HEK293 (cell line): ENCODE results near the gene RGS19.

Source experiments
- FEZF1 ChIP-seq: fragments of 450-650 bp; formaldehyde crosslinking; IDR thresholded peaks from 2 replicates; pipeline ENCODE4 v1.5.1; 2016; ENCODE audit warnings: missing biosample characterization, missing genetic modification characterization
- GFI1B ChIP-seq: fragments of 450-650 bp; formaldehyde crosslinking; IDR thresholded peaks from 2 replicates; pipeline ENCODE4 v1.5.1; 2016; ENCODE audit warnings: missing biosample characterization, missing genetic modification characterization
- HOXA7 ChIP-seq: sonication (generic); formaldehyde crosslinking; IDR thresholded peaks from 2 replicates; pipeline ENCODE4 v1.8.1; 2022; ENCODE audit warnings: missing genetic modification reagents, borderline replicate concordance
- OSR2 ChIP-seq: fragments of 450-650 bp; formaldehyde crosslinking; IDR thresholded peaks from 2 replicates; pipeline ENCODE4 v1.5.1; 2016; ENCODE audit warnings: missing biosample characterization, missing genetic modification characterization
- RBAK ChIP-seq: fragments of 450-650 bp; formaldehyde crosslinking; IDR thresholded peaks from 2 replicates; pipeline ENCODE4 v1.5.1; 2016; ENCODE audit warnings: missing biosample characterization, missing genetic modification characterization
- SP3 ChIP-seq: fragments of 450-650 bp; formaldehyde crosslinking; IDR thresholded peaks from 2 replicates; pipeline ENCODE4 v1.5.1; 2016; ENCODE audit warnings: missing biosample characterization, missing genetic modification characterization
- WT1 ChIP-seq: fragments of 450-650 bp; formaldehyde crosslinking; IDR thresholded peaks from 2 replicates; pipeline ENCODE4 v1.5.1; 2016; ENCODE audit warnings: missing biosample characterization, missing genetic modification characterization
- ZFHX2 ChIP-seq: fragments of 450-650 bp; formaldehyde crosslinking; conservative IDR thresholded peaks from 2 replicates; pipeline ENCODE4 v1.5.1; 2016; ENCODE audit warnings: missing biosample characterization, missing genetic modification characterization
- ZNF10 ChIP-seq: fragments of 450-650 bp; formaldehyde crosslinking; IDR thresholded peaks from 2 replicates; pipeline ENCODE4 v1.5.1; 2017; ENCODE audit warnings: missing biosample characterization, missing genetic modification characterization
- ZNF140 ChIP-seq: fragments of 450-650 bp; formaldehyde crosslinking; IDR thresholded peaks from 2 replicates; pipeline ENCODE4 v1.5.1; 2016; ENCODE audit warnings: missing biosample characterization, missing genetic modification characterization
- ZNF175 ChIP-seq: fragments of 450-650 bp; formaldehyde crosslinking; IDR thresholded peaks from 2 replicates; pipeline ENCODE4 v1.5.1; 2016; ENCODE audit warnings: missing biosample characterization, missing genetic modification characterization
- ZNF292 ChIP-seq: fragments of 450-650 bp; formaldehyde crosslinking; IDR thresholded peaks from 2 replicates; pipeline ENCODE4 v1.5.1; 2016; ENCODE audit warnings: low read depth, missing biosample characterization, missing genetic modification characterization, borderline replicate concordance
- ZNF335 ChIP-seq: fragments of 450-650 bp; formaldehyde crosslinking; conservative IDR thresholded peaks from 2 replicates; pipeline ENCODE4 v1.5.1; 2016; ENCODE audit warnings: missing biosample characterization, missing genetic modification characterization
- ZNF341 ChIP-seq: fragments of 450-650 bp; formaldehyde crosslinking; IDR thresholded peaks from 2 replicates; pipeline ENCODE4; 2016; ENCODE audit warnings: low read depth, missing biosample characterization, missing genetic modification characterization
- ZNF366 ChIP-seq: fragments of 450-650 bp; formaldehyde crosslinking; conservative IDR thresholded peaks from 2 replicates; pipeline ENCODE4 v1.5.1; 2016; ENCODE audit warnings: missing biosample characterization, missing genetic modification characterization
- ZNF48 ChIP-seq: fragments of 450-650 bp; formaldehyde crosslinking; IDR thresholded peaks from 2 replicates; pipeline ENCODE4 v1.5.1; 2016; ENCODE audit warnings: missing biosample characterization, missing genetic modification characterization
- ZNF510 ChIP-seq: fragments of 450-650 bp; formaldehyde crosslinking; IDR thresholded peaks from 2 replicates; pipeline ENCODE4 v1.5.1; 2018; ENCODE audit warnings: mild to moderate bottlenecking, missing genetic modification characterization, missing biosample characterization; ENCODE audit not compliant: insufficient replicate concordance
- ZNF514 ChIP-seq: fragments of 450-650 bp; formaldehyde crosslinking; IDR thresholded peaks from 2 replicates; pipeline ENCODE4 v1.5.1; 2016; ENCODE audit warnings: missing biosample characterization, missing genetic modification characterization
- ZNF561 ChIP-seq: fragments of 450-650 bp; IDR thresholded peaks from 2 replicates; pipeline ENCODE4 v1.5.1; 2018; ENCODE audit warnings: missing biosample characterization, missing genetic modification characterization, borderline replicate concordance
- ZNF623 ChIP-seq: fragments of 450-650 bp; formaldehyde crosslinking; IDR thresholded peaks from 2 replicates; pipeline ENCODE4 v1.5.1; 2016; ENCODE audit warnings: missing biosample characterization, missing genetic modification characterization
- ZNF654 ChIP-seq: fragments of 450-650 bp; formaldehyde crosslinking; IDR thresholded peaks from 2 replicates; pipeline ENCODE4 v1.5.1; 2016; ENCODE audit warnings: low read depth, missing biosample characterization, missing genetic modification characterization
- ZNF768 ChIP-seq: fragments of 450-650 bp; formaldehyde crosslinking; IDR thresholded peaks from 2 replicates; pipeline ENCODE4 v1.5.1; 2018; ENCODE audit warnings: missing biosample characterization, mild to moderate bottlenecking, missing genetic modification characterization
- ZSCAN16 ChIP-seq: fragments of 450-650 bp; formaldehyde crosslinking; IDR thresholded peaks from 2 replicates; pipeline ENCODE4 v1.5.1; 2016; ENCODE audit warnings: missing biosample characterization, missing genetic modification characterization
- TF ChIP-seq, protein P1 (sequence below): fragments of 450-650 bp; formaldehyde crosslinking; IDR thresholded peaks from 2 replicates; pipeline ENCODE4 v1.5.1; 2016; ENCODE audit warnings: missing biosample characterization, missing genetic modification characterization
- TF ChIP-seq, protein P2 (sequence below): fragments of 450-650 bp; formaldehyde crosslinking; optimal IDR thresholded peaks from 2 replicates; pipeline ENCODE3; 2016; ENCODE audit warnings: missing biosample characterization, mild to moderate bottlenecking, missing genetic modification characterization
- TF ChIP-seq, protein P3 (sequence below): fragments of 450-650 bp; formaldehyde crosslinking; IDR thresholded peaks from 2 replicates; pipeline ENCODE4 v1.5.1; 2016; ENCODE audit warnings: missing biosample characterization, missing genetic modification characterization
- TF ChIP-seq, protein P4 (sequence below): fragments of 450-650 bp; formaldehyde crosslinking; IDR thresholded peaks from 2 replicates; pipeline ENCODE4 v1.5.1; 2016; ENCODE audit warnings: missing biosample characterization, missing genetic modification characterization
- TF ChIP-seq, protein P5 (sequence below): fragments of 450-650 bp; formaldehyde crosslinking; IDR thresholded peaks from 2 replicates; pipeline ENCODE4 v1.5.1; 2016; ENCODE audit warnings: missing biosample characterization, missing genetic modification characterization

The RGS19 gene

DNA sequence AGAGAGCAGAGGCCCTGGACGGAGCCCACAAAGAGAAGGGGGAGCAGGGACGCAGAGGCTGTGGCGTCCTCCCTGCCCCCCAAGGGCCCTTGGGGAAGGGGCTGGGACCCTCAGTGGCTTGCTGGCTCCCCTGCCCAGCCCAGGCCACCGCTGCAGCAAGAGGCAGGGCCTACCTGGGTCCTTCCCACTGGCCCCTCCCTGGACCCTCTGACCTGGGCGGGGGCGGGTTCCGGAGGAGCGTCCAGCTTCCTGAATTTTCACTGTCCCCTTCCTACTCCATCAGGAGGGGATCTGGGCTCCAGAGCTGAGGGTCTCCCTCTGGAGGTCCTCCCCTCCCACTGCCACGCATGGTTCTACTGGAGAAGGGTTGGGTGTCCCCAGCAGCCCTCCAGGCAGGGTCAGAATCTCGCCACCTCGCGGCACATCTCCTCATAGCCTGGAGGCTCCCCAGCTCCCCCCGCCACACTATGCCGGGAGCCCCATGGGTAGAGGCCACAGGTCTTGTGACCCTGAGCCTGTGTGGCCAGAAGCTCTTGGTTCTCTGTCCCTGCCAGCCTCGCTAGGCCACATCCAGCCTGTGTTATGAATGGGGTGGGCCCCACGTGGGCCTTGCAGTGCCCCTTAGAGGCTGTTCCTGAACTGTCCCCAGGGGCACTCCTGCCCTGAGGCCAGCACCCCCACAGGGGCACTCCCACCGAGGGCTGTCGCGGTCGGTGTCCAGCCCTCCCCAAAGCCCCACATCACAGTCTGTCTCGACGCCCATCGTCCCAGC is 28.9 kb downstream of the RGS19 start (continued):
- TF ChIP-seq ZNF514 (tag by site-specific recombination) (no peak), ZNF48 (no peak), ZNF768 (tag by site-specific recombination) (no peak), ZNF561 (tag by site-specific recombination) (no peak), ZNF10 (tag by site-specific recombination) (no peak), ZNF335 (peak; percentile 58), ZSCAN16 (no peak), ZNF366 (tag by site-specific recombination) (no peak), RBAK (tag by site-specific recombination) (no peak), ZNF292 (tag by site-specific recombination) (no peak), ZNF623 (no peak), OSR2 (tag by site-specific recombination) (no peak), ZNF341 (tag by site-specific recombination) (peak; percentile 83), WT1 (tag by site-specific recombination) (no peak), ZNF140 (tag by site-specific recombination) (no peak), HOXA7 (no peak), ZNF175 (tag by site-specific recombination) (no peak), GFI1B (tag by site-specific recombination) (no peak), ZNF654 (no peak), ZFHX2 (tag by site-specific recombination) (no peak), ZNF510 (tag by site-specific recombination) (no peak), FEZF1 (tag by site-specific recombination) (no peak), SP3 (tag by site-specific recombination) (no peak; the same call in none of the 2 replicates)
- TF ChIP-seq, protein P1, sequence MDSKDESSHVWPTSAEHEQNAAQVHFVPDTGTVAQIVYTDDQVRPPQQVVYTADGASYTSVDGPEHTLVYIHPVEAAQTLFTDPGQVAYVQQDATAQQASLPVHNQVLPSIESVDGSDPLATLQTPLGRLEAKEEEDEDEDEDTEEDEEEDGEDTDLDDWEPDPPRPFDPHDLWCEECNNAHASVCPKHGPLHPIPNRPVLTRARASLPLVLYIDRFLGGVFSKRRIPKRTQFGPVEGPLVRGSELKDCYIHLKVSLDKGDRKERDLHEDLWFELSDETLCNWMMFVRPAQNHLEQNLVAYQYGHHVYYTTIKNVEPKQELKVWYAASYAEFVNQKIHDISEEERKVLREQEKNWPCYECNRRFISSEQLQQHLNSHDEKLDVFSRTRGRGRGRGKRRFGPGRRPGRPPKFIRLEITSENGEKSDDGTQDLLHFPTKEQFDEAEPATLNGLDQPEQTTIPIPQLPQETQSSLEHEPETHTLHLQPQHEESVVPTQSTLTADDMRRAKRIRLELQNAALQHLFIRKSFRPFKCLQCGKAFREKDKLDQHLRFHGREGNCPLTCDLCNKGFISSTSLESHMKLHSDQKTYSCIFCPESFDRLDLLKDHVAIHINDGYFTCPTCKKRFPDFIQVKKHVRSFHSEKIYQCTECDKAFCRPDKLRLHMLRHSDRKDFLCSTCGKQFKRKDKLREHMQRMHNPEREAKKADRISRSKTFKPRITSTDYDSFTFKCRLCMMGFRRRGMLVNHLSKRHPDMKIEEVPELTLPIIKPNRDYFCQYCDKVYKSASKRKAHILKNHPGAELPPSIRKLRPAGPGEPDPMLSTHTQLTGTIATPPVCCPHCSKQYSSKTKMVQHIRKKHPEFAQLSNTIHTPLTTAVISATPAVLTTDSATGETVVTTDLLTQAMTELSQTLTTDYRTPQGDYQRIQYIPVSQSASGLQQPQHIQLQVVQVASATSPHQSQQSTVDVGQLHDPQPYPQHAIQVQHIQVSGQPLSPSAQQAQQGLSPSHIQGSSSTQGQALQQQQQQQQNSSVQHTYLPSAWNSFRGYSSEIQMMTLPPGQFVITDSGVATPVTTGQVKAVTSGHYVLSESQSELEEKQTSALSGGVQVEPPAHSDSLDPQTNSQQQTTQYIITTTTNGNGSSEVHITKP, result no peak
- TF ChIP-seq, protein P2, sequence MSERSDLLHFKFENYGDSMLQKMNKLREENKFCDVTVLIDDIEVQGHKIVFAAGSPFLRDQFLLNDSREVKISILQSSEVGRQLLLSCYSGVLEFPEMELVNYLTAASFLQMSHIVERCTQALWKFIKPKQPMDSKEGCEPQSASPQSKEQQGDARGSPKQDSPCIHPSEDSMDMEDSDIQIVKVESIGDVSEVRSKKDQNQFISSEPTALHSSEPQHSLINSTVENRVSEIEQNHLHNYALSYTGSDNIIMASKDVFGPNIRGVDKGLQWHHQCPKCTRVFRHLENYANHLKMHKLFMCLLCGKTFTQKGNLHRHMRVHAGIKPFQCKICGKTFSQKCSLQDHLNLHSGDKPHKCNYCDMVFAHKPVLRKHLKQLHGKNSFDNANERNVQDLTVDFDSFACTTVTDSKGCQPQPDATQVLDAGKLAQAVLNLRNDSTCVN, result no peak
- TF ChIP-seq, protein P3, sequence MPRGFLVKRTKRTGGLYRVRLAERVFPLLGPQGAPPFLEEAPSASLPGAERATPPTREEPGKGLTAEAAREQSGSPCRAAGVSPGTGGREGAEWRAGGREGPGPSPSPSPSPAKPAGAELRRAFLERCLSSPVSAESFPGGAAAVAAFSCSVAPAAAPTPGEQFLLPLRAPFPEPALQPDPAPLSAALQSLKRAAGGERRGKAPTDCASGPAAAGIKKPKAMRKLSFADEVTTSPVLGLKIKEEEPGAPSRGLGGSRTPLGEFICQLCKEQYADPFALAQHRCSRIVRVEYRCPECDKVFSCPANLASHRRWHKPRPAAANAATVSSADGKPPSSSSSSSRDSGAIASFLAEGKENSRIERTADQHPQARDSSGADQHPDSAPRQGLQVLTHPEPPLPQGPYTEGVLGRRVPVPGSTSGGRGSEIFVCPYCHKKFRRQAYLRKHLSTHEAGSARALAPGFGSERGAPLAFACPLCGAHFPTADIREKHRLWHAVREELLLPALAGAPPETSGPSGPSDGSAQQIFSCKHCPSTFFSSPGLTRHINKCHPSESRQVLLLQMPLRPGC (tag by site-specific recombination), result no peak
- TF ChIP-seq, protein P4, sequence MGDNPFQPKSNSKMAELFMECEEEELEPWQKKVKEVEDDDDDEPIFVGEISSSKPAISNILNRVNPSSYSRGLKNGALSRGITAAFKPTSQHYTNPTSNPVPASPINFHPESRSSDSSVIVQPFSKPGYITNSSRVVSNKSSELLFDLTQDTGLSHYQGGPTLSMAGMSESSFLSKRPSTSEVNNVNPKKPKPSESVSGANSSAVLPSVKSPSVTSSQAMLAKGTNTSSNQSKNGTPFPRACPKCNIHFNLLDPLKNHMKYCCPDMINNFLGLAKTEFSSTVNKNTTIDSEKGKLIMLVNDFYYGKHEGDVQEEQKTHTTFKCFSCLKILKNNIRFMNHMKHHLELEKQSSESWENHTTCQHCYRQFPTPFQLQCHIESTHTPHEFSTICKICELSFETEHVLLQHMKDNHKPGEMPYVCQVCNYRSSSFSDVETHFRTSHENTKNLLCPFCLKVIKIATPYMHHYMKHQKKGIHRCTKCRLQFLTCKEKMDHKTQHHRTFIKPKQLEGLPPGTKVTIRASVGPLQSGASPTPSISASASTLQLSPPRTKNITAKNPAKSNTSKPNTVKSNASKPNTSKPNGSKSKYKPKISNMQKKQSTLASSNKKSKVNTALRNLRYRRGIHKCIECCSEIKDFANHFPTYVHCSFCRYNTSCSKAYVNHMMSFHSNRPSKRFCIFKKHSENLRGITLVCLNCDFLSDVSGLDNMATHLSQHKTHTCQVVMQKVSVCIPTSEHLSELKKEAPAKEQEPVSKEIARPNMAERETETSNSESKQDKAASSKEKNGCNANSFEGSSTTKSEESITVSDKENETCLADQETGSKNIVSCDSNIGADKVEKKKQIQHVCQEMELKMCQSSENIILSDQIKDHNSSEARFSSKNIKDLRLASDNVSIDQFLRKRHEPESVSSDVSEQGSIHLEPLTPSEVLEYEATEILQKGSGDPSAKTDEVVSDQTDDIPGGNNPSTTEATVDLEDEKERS (tag by site-specific recombination), result no peak
- TF ChIP-seq, protein P5, sequence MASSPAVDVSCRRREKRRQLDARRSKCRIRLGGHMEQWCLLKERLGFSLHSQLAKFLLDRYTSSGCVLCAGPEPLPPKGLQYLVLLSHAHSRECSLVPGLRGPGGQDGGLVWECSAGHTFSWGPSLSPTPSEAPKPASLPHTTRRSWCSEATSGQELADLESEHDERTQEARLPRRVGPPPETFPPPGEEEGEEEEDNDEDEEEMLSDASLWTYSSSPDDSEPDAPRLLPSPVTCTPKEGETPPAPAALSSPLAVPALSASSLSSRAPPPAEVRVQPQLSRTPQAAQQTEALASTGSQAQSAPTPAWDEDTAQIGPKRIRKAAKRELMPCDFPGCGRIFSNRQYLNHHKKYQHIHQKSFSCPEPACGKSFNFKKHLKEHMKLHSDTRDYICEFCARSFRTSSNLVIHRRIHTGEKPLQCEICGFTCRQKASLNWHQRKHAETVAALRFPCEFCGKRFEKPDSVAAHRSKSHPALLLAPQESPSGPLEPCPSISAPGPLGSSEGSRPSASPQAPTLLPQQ (tag by site-specific recombination), result peak; percentile 97
